ENCODE data around the gene SMIM28.
"Not testable (repeated sequence)": the region's sequence is repeated elsewhere in the genome, so short reads cannot be mapped to it uniquely, and the experiment has no call there.

GRCh38 chr6:138425256-138425655, 47.6 kb downstream of the SMIM28 start:
- not testable (repeated sequence) for TF ChIP-seq POLR2A, EP300 (IDR thresholded peaks at IDR 0.05)

All from stomach (tissue), 4 donors.